Skeletal muscle cell (primary cell): ENCODE results near the gene TTC39B.

Source experiments
- DNase-seq: peaks from one replicate; pipeline ENCODE4 v3.0.0-alpha.2; 2010; ENCODE audit warnings: low read depth
- H3K4me3 ChIP-seq: 2 replicates; pipeline ENCODE4 v1.5.1; 2011; ENCODE audit warnings: low read depth, mild to moderate bottlenecking, control low read depth, low read length, moderate library complexity

TTC39B gene

DNA sequence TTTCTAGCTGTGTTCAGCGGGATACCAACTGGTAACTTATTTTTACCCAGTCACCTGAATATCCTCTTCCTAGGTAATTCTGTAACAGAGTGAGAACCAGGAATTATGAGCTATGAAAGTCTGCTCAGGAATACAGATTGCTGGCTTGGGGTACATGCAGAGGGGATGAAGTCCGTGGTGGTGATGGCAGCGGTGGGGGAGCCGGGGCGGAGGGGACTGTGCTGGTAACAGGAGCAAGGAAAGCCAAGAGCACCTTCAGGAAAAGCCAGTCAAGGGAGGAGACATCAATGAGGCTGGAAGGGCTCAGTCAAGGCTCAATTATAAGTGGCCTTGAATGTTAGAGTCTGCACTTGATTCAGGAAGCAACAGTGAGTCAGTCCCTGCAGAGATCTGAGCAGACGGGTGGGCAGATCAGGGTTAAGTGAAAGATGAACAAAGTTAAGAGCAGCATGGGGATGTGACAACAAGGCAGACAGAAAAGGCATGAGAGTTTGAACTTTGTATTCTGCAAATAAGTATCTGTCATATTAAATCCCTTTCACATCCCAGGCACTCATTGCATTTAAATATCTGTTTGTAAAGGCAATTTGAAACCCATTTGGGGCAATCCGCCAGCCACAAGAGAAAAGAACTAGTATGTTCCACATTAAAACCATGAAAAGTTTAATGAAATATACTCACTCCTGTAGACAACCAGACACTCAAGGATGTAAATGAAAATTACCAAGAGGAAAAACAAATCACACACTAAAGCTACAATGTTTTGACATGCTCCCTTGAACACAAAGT lies 101.2 kb downstream of the TTC39B start:
- no peak overlapping the region for H3K4me3 ChIP-seq
- DNase-seq, result no peak

DNA sequence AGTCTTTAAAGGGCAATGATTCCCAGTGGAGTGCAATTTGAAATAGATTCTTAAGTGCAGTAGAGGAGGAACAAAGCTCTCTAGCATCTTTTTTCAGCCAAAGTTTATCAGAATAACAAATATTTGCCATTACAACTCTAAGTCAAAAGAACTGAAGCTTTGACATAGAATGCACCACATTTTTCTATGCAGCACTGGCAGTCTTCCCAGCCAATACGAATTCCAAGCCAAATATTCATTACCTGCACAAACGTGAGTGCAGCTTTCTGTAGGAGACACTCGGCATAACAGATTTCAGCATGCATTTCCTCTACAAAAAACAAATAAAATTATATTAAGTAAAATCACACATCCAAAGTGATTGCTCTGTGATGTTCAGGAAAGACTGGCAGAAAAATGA lies 103.4 kb downstream of the TTC39B start:
- no peak for DNase-seq
- no peak overlapping the region for H3K4me3 ChIP-seq

DNA sequence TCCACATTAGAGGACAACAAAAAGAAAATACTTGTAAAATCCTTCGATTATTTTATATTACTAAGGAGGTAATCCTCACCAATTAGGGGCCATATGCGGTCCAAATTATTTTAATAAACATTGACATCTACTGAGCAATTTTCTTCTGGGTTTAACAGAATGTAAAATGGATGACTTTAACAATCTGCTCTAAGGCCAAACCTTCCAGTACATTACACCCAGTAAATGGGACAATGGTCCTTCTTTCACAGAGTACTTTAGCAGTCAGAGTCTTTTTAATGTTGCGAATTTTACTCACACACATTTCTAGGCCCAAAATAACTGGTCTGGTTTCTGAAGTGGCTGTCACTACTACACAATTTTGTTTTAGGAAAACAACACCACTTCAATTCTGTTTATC lies 106.9 kb downstream of the TTC39B start:
- DNase-seq, result no peak
- no peak overlapping the region for H3K4me3 ChIP-seq

DNA sequence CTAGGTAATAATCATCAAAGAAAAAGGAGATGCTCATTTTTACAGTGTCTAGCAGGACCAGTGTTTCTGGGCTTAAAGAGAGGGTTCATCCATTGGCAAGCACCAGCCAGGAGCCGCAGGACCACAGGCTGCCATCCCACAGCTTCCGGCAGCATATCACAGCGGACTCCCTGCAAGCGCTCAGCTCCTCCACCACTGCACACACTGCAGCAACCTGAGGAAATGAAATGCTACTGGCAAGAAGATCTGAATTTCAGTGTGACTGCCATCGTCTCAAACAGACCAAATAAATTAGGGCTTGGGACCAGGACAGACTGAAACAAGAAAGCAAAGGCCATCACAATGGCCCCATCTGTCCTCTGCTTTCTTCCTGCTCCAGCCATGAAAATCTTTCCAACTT lies 114.2 kb downstream of the TTC39B start:
- H3K4me3 ChIP-seq, result no peak overlapping the region
- DNase-seq, result no peak

DNA sequence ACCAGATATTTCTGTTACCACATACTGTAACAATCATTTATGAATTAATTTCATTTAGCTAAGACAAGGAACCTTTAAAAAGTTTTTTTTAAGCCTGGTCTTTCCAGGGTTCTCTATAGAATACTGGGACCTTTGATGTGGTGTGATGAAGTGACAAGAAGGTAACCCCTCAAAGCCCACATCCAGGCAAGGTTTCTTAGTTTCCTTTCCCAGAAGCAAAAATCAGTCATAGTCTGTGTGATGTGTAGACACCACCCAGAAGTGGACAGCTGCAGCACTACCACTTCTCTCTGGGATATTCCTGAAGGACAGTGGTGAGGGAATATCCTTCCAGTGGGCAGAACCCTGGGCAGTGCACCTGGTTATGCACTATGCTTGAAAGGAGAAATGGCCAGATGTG lies 115.6 kb downstream of the TTC39B start:
- DNase-seq, result no peak
- no peak overlapping the region for H3K4me3 ChIP-seq

DNA sequence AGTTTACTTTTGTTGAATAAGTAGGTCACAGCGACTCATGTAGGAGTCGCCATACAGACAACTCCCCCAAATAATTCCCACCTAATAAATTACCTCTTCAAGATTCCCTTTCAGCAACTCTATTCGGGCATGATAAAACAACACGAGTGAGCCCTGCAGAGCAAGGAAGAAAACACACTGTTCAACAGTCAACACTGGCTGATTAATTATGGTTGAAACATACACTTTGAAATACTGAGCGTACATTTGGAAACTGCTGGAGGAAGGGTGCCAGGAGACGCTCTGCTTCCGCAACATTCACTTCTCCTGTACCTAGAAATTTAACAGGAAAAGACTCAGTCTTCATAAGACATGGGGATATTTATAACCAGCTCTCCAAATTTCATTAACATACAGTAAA lies 117.5 kb downstream of the TTC39B start:
- no peak for DNase-seq
- H3K4me3 ChIP-seq, result no peak overlapping the region

DNA sequence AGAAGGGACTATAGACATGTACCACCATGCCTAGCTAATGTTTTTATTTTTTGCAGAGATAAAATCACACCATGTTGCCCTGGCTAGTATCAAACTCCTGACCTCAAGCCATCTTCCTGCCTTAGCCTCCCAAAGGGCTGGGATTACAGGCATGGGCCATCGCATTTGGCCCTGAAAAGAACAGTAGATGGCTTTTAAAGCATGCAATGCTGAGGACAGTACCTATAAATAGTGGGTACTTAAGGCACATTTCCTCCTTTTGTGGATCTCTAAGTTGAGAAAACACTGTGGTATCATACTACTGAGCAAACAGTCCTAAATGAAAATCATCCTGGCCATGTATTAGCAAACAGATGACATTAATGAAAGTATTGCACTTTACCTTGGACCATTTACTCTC lies 119.4 kb downstream of the TTC39B start:
- no peak for DNase-seq
- H3K4me3 ChIP-seq, result no peak overlapping the region

DNA sequence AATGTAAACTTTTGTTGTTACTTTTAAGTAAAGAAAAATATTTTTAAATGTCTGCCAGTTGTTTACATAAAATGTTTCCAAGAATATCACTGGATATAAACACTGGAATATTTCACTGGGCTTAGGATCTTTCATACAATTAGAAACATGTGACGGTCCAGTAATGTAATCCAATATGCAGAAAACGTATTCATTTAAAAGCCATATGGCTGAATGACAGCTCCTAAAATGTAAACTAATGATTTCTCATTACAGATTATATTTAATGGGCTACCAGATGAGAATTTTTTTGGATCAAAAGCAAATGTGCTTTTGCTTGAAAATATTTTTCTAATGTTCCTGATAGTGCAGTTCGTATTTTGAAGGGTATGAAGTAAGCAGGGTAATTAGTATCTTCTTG lies 124.3 kb downstream of the TTC39B start:
- no peak for DNase-seq
- H3K4me3 ChIP-seq, result no peak overlapping the region

DNA sequence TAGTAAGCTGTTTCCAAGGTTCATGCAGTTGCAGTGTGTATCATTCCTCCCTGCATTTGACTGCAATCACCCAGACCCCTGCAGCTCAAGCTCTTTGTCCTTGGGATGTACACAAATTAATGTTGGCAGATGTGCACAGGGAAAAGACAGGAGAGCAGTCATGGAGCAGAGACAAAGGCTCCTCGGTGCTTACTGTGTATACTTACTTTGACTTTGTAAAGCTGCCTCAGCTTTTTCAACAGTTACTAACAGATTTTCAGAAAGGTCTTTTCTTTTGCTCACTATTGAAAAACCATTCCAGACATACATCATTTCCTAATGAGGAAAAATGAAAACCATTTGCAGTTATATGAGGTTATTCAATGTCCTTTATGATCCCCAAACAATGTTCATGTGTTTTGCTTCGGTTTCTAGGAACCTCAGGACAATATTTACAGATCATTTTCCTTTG lies 124.9 kb downstream of the TTC39B start:
- no peak for DNase-seq
- H3K4me3 ChIP-seq, result no peak overlapping the region

DNA sequence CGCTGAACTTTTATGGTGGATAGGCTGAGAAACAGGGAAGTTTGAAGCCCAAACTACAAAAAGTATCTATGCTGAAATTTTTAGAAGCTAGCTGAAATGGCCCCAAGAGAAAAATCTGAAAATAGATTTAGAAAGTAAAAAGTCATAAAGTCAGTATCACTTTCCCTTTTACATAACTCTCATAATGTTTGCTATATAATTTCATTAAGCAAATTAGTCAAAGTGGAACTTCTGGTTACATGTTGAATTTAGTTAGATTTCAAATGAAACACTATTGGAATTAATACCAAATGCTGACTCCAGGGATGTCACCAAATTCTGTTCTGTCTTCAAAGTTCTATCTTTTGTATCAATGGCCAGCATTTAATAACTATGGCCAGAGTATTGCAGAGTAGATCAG lies 126.9 kb downstream of the TTC39B start:
- no peak overlapping the region for H3K4me3 ChIP-seq
- DNase-seq, result no peak

DNA sequence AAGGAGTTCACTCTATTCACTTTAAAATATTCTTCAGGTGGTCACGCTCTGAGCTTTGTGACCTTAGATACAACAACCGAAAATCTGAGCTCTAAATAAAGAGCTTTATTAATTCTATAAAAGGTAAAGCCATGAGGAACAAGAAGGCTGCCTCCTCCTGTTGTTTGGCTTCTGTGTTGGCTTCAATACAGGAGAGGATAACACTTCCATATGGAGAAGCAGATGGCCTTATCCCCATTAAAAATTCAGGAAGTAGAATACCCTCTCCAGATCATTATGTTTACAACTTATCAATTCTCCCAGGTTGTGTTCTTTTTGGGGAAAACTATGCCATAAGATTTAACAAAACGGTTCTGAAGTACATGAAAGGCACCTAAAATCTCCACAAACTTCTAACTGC lies 128.4 kb downstream of the TTC39B start:
- H3K4me3 ChIP-seq, result no peak overlapping the region
- no peak for DNase-seq

DNA sequence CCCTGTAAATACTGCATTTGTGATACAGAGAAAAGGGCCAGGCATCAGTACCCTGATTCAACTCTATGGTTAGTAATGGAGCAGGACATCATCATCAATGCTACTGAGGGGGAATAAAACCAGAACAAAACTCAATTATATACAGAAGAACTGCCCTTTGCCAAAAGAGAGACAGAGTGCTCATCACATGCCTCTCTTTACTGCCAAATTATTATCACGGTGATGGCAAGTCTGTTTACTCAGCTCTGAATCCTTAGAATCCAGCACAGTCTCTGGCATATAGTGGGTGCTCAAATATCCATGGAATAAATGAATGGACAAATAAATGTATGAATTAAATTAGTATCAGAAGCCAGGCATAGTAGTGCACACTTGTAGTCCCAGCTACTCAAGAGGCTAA lies 130.2 kb downstream of the TTC39B start:
- no peak for DNase-seq
- no peak overlapping the region for H3K4me3 ChIP-seq

DNA sequence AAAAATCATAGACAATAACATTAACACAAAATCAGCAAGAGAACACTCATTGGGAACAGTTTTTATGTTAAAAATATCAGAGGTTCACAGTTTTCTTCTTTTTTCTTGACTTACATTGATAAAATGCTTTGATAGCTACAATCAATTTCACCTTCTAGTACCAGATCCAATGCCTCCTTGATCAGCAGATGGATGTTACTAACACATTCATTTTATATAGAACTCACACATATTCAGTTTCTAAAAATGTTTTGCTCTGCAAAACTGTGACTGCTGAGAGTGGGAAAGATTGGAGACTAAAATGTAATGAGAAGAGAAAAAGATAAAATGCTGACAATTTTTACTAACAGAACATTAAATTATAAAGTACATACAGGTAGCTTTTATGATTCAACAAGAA lies 143.1 kb downstream of the TTC39B start:
- DNase-seq, result no peak
- no peak overlapping the region for H3K4me3 ChIP-seq

DNA sequence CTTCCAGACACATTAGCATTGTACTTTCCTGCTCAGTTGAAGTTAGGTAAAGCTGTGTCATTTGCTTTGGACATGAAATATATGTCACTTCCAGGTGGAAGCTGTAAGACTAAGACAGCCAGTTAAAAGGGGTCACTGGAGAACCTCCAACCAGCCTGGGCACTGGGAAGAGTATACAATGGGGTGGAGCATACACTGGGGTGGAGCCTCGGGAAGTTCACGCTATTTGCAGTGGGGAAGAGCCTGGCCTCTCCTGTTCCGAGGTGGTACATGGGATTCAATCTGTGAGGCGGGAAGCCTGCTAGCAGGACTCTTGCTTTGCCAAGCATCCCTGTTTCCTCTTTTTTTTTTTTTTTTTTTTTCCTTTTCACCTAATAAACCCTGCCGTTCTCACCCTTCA lies 145.3 kb downstream of the TTC39B start:
- H3K4me3 ChIP-seq, result no peak overlapping the region
- no peak for DNase-seq

DNA sequence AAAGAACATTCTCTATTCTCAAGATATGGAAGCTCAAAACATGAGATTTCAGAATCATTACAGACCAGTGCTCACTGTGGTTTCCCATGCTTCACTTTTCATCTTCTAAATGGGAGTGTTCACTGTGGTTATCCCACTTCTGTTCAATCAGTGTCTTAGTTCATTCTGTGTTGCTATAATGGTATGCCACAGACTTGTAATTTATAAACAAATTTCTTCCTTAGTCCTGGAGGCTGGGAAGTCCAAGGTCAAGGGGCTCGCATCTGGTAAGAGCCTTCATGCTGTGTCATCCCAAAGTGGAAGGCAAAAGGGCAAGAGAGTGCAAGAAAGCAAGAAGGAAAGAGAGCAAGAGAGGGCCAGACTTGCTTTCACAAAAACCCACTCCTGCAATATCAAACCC lies 146.3 kb downstream of the TTC39B start:
- no peak overlapping the region for H3K4me3 ChIP-seq
- no peak for DNase-seq

DNA sequence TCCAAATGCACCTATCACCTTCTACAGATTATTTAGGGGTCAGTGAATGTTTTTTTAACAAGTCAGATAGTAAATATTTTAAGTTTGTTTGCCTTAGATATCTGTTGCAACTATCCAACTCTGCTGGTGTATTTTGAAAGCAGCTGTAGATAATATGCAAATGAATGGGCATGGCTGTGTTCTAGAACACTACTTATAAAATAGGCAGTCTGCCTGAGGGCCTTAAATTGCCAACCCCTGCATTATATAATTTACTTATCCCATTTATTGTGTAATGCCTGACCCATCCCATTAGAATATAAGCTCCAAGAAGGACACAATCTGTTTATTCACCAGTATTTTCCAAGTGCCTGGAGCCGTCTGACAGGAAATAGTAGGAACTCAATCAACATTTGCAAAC lies 149.0 kb downstream of the TTC39B start:
- DNase-seq, result no peak
- no peak overlapping the region for H3K4me3 ChIP-seq

DNA sequence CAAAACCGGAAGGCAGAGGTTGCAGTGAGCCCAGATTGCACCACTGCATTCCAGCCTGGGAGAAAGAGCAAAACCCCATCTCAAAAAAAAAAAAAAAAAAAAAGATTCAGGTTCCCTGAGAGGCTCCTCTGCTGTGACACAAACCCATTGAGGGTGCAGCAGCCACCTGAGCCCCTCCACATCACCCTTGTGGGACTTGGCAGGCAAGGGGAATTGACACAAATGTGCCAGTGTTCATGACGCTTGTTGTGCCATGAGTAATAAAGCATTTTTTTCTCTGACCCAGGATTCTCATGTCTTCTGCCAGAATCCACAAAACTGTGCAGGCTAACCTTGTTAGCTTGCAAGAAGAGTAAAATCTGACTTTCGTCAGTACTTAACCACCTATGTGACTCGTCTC lies 149.6 kb downstream of the TTC39B start:
- peak; percentile 40 for DNase-seq
- H3K4me3 ChIP-seq, result no peak overlapping the region

DNA sequence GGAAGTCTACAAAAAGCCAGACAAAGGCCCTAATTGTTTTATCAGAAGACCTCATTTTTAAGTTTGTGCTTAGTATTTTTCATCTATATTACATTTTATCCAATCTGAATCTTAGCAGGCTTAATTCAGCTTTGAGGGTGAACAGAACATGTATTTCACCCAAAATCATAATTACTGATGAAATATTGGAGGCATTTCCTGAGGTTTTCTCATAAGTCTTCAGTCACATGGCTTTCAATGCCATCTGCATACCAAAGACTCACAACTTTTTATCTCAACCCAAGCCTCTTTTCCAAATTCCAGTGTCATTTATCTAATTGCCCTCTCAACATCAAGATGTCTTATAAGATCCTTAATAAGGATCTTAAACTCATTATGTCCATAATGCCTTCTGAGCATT lies 150.8 kb downstream of the TTC39B start:
- no peak overlapping the region for H3K4me3 ChIP-seq
- DNase-seq, result no peak

DNA sequence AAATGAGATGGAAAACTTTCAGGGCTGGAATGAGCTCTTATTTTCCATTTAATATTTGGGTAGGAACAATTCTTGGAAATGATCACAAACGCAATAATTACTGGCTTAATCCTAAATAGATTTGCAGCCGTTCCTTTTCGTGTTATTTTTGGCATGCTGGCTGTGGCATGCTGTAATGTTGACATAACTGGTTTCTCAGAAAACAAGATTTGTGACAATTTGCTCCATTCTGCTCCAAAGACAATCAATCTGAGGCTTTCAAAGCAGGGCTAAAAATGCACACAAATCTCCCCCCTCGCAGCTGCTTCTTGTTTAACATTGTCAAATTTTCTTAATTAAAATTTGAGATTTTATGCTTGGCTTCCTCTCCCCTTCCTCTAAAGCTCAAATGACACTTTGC lies 151.2 kb downstream of the TTC39B start:
- peak; percentile 33 for DNase-seq
- H3K4me3 ChIP-seq, result no peak overlapping the region

DNA sequence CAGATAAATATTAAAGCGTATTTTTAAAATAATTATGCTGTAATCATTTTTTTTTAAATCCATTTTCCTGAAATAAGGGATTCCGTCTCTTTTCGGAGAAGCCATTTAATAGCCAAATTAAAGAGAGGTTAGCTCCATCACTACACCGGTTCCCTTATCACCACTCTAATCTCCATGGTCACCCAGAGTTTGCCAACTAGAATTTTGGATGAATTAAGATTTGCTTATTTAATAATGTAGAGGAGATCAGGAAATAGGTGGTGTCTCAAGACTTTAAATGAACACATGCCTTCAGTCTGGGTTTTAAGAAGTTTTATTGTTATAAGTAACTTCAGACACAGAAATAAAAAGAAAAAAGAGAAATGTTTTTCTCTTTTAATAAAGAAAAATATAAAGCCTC lies 151.7 kb downstream of the TTC39B start:
- no peak overlapping the region for H3K4me3 ChIP-seq
- no peak for DNase-seq

DNA sequence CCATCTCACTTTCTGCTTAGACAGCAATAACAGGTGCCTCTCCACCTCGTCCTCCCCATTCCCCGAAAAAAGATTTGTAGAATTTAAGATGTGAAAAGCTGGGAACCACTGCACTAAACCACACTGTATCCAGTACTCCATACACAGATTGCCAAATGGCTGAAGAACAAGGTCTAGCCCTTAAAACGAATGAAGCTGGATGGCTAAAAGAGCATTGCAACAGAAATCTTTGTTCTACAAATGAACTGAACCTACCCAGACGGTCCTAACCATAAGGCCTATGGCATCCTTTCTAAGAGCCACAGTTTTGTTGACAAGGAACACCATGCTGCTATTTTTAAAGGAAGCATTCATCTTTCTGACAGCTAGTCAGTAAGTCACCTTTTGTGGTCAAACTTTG lies 152.3 kb downstream of the TTC39B start:
- no peak for DNase-seq
- no peak overlapping the region for H3K4me3 ChIP-seq

DNA sequence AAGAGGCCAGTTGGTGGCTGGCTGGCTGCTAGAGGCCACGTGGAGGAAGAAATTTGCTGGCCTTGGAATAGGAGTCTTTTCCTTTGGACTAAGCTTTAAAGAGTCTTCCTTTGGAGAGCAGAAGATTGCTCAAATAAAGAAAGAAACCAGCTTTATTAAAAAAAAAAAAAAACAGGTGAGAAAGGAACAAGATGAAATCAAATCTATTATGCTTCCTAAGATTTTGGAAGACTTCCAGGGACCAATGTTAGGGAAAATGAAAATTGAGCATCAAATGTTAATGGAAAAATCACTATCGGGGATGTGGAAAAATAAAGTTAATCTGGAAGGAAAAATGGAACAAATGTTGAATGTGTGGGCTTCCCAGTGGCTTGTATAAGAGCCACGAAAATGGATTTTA lies 153.1 kb downstream of the TTC39B start:
- no peak overlapping the region for H3K4me3 ChIP-seq
- DNase-seq, result no peak
